Stimulated activated CD4-positive, alpha-beta T cell treated with anti-CD3 and anti-CD28 coated beads, Interleukin-2, amount 100 ng/mL, for 48 hours (primary cell): ENCODE results near the gene TSGA10.
"Not testable (repeated sequence)": the region's sequence is repeated elsewhere in the genome, so short reads cannot be mapped to it uniquely, and the experiment has no call there.

Source experiments
- DNase-seq, 2 donors: peaks; one replicate each; pipeline ENCODE4 v3.0.0-alpha.2; 2020

TSGA10 gene

DNA sequence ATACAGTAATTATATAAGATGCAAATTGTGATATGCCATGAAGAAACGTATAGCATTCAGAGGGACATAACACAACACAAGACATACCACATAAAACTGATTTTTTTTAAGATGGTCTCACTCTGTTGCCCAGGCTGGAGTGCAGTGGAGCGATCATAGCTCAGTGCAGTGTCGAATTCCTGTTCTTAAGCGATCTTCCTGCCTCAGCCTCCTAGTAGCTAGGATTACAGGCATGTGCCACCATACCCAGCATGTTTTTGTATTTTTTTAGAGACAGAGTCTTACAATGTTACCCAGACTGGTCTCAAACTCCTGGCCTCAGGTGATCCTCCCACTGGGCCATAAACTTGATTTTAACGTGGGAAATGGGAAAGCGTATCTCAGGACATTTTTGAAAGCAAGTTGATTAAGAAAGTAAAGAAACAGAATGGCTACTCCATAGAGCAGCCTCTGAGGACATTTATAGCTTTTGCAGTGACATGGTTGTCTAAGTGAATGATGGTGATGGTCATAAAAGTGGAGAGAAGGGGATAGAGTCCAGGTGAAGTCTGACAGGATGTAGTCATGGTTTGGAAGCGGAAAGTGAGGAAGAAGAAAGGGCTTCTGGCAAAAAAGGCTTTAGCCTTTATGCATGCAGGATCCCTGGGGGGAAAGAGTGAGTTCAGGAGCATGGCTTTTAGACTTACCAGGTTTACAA lies 2.4 kb downstream of the TSGA10 start:
- no peak for DNase-seq

DNA sequence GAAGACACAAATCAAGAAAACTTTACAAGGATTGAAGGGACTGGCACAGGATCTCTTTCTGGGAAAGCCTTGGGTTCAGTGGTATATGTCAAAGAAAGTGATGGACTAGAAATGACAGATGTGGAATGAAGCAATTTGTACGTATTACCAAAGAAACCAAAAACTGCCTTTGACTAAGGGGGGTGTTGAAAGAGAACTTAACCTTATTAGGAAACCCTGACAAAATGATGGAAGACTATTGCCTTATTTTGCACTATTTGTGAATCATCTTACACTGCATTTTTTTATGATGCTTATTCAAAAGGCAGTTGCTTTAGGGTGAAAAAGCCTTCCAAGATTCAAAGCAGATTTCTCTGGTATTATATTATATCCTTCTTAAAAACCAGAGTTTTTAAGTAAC lies 4.0 kb downstream of the TSGA10 start:
- no peak for DNase-seq

- peak; percentile 93 to 95 for DNase-seq
These were observed 13.3 kb downstream of the TSGA10 start, which contains the start of gene C2orf15 for GRCh38 chr2:99141110-99142108. Gene C2orf15 (plus strand): TSS chr2:99141707. CDS start chr2:99150559, 8,852 bp downstream.

DNA sequence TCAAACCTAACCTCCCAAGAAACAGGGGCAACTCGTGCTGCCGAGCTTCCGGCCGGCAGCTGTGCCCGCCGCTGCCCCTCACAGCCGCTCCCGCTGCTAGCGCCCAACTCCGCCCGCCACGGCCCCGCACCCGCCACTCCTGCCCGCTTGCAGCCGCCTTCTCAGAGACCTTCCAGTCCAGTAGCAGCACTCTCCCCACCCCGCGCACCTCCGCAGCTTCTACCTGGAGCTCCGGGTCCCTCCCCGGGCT lies 14.0 kb downstream of the TSGA10 start:
- DNase-seq = no peak

DNA sequence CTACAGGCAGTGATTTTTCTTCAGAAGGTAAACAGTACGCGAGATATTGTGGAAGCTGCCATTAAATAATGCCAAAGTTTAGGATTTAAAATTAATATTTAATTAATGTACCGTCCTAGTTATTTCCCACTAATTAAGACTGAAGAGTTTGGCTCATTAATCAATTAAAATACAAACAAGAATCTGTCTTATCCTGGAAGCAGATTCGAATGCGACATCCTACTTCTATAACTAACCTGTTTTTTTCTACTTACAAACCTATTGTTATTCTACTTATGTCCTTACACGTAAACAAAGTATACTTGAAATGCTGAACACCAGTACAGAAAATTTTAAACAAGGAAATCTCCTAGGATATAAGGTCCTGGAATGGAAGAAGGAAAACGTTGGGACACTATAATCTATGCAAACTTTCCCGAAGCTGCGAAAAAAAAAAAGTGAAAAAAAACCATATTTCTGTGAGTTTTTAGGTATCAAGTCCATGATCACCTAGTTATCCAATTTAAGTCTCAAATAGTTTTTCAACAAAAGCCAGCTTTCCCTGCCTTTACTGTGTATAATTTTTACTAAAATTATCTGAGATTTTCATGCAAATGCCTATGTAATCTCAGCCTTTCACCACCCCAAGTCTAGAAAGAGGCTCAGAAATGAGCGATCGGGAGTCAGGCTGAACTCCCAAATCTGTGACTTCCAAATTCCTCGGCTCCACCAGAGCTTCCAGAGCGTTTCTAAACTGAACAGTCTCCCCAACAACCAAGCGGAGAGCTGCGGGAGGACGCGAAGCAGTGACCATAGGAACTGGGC lies 14.5 kb downstream of the TSGA10 start:
- no peak for DNase-seq

DNA sequence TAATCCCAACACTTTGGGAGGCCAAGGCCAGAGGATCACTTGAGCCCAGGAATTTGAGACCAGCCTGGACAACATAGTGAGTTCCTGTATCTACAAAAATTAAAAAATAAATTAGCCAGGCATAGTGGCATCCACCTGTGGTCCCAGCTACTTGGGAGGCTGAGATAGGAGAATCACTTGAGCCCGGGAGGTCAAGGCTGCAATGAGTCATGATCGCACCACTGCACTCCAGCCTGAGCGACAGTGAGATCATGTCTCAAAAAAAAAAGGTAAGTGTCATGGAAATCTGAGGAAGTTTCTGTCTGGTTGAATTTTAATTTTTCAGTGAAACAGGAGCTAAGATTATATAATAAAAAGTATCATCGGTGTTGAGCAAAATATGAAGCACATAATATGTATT lies 15.7 kb downstream of the TSGA10 start:
- DNase-seq = no peak

DNA sequence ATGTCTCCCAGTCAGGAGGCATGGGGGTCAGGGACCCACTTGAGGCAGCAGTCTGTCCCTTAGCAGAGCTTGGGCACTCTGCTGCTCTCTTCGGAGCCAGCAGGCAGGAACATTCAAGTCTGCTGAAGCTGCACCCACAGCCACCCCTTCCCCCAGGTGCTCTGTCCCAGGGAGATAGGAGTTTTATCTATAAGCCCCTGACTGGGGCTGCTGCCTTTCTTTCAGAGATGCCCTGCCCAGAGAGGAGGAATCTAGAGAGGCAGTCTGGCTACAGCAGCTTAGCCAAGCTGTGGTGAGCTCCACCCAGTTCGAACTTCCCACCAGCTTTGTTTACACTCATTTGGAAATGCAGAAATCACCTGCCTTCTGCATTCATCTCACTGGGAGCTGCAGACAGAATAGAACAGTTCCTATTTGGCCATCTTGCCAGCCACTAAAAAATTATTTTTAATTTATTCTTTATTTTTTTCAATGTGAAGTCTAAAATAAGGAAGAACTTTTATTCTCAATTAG lies 19.6 kb downstream of the TSGA10 start:
- not testable (repeated sequence) for DNase-seq

GRCh38 chr2:99127981-99128380 lies 26.8 kb downstream of the TSGA10 start:
- DNase-seq = no peak

GRCh38 chr2:99112617-99113016 lies 42.1 kb downstream of the TSGA10 start:
- no peak for DNase-seq

DNA sequence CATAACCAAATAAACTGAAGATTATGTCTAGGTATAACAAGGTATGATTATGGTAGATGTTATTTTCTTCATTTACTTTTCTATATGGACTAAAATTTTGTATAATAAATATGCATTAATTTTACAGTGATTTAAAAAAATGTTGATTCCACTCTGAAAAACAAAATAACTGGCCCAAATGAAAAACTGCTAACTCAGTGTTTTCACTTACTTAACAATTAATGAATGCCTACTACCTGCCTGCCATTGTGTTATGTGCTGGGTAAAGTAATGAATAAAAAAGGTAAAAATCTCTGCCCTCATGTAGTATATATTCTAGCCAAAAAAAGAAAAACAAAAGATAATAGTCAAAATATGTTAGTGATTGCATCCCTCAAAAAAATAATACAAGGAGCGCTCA lies 42.8 kb downstream of the TSGA10 start:
- DNase-seq = no peak

DNA sequence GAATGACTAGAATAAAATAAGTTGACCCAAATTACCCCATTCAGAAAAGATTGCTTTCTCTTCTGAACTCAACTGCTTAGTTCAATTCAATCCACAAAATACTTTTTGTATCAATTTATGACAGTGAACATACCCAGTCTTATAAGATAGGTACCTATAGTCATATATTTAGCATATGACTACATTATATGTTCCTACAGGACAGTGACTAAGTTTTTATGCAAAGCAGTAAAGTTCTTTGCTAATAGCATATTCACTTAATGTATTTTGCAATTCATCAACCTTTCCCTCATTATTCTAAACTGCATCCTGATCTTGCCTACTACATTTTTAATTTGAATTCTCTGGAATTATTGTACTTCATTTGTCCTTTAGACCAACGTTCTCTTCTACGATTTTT lies 43.5 kb downstream of the TSGA10 start:
- DNase-seq = no peak

DNA sequence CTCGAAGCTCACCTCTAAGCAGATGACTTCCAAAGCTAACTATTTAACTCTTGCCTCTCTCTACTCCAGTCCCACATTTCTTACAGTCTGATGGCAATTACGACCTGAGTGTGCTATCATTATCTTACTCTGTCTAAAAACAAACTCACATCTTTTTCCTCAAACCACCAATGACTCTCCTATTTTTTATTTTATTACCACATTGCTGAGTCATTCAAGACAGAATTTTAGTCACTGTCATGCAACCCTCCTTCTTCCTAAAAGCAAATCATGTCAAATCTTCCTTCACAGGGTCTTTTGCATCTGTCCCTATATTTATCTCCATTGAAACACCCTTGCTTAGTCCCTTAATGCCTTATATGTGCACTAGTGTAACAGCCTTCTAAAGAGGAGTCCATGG lies 47.8 kb downstream of the TSGA10 start:
- DNase-seq = no peak

DNA sequence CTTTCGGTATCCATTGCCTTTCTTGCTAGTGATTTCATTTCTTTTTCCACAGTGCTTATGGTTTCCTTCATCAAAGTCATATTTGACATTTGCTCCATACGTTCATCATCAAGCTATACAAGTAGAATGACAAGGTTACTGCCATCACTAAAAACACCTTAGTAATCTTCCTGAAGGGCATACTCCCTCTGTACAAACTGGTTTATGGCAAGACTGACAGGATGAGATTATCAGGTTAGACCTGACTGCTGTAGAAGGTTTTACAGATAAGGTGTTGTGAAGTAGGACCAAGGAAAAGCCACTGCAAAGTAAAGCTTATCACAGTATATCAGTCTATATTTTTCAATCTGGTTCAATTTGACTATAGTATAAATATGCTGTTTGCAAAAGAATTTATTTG lies 50.7 kb downstream of the TSGA10 start:
- no peak for DNase-seq

GRCh38 chr2:99101697-99102096 lies 53.0 kb downstream of the TSGA10 start:
- DNase-seq = no peak

- DNase-seq = no peak
These were observed 58.0 kb downstream of the TSGA10 start for GRCh38 chr2:99096728-99097127.

GRCh38 chr2:99088017-99088416 lies 66.7 kb downstream of the TSGA10 start:
- DNase-seq = no peak

- no peak for DNase-seq
These were observed 68.4 kb downstream of the TSGA10 start for GRCh38 chr2:99086385-99086784.

- DNase-seq = no peak
These were observed 69.3 kb downstream of the TSGA10 start for GRCh38 chr2:99085421-99085820.

GRCh38 chr2:99084256-99084655 lies 70.5 kb downstream of the TSGA10 start:
- no peak for DNase-seq

GRCh38 chr2:99081891-99082290 lies 72.9 kb downstream of the TSGA10 start:
- DNase-seq = no peak

DNA sequence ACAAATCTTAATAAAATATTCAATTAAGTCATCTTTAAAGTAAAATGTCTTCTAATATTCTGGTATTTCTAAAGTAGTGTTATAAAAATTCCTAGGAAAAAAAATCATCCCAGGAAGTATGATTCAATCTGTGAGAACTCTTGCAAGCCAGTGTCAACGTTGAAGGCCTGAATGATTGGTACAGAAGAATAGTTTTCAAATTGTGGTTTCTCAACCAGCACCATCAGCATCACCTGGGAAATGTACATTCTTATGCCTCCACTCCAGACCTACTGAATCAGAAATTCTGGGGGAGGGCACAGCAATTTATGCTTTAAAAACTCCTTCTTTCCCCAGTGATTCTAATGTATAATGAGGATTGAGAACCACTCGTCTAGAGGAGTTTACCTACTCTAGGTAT lies 75.5 kb downstream of the TSGA10 start:
- DNase-seq = no peak

GRCh38 chr2:99072551-99072950 lies 82.2 kb downstream of the TSGA10 start:
- DNase-seq = no peak
